Suprapubic skin (tissue), 4 donors: ENCODE results near the gene RAB33A. TPM values are rescaled to one million over a fixed set of nuclear protein-coding genes. Genes with fewer than 3 reads are reported as not detected.
"Not testable (repeated sequence)": the region's sequence is repeated elsewhere in the genome, so short reads cannot be mapped to it uniquely, and the experiment has no call there.

ENCODE experiments used
- DNase-seq, 2 donors: peaks; one replicate each; pipeline ENCODE4 v3.0.0-alpha.2; 2019; ENCODE audit warnings: low spot score in 2 of 2
- H3K27ac ChIP-seq: fragments of 200-600 bp; sonication (generic); one replicate; pipeline ENCODE4 v1.5.1; 2019
- H3K27me3 ChIP-seq: fragments of 200-600 bp; sonication (generic); one replicate; pipeline ENCODE4 v1.5.1; 2019
- H3K36me3 ChIP-seq: fragments of 200-600 bp; sonication (generic); one replicate; pipeline ENCODE4 v1.5.1; 2019
- H3K4me1 ChIP-seq: fragments of 200-600 bp; sonication (generic); one replicate; pipeline ENCODE4 v1.5.1; 2019
- H3K4me3 ChIP-seq: fragments of 200-600 bp; sonication (generic); one replicate; pipeline ENCODE4 v1.5.1; 2019; ENCODE audit warnings: mild to moderate bottlenecking
- H3K9me3 ChIP-seq: fragments of 200-600 bp; sonication (generic); one replicate; pipeline ENCODE4 v1.5.1; 2019
- CTCF ChIP-seq, 2 donors: fragments of 200-600 bp in 1 of 2; fragments of 450-650 bp in 1 of 2; sonication (generic) in 1 of 2; IDR thresholded peaks; one replicate each; pipeline ENCODE4 v1.5.1; 2016 to 2019; ENCODE audit warnings: antibody characterized with exemption in 2 of 2, mild to moderate bottlenecking in 1 of 2, moderate library complexity in 1 of 2
- EP300 ChIP-seq: sonication (generic); formaldehyde crosslinking; IDR thresholded peaks from one replicate; pipeline ENCODE4 v1.6.1; 2017; ENCODE audit warnings: antibody characterized with exemption
- POLR2A ChIP-seq, 2 donors: fragments of 450-650 bp; IDR thresholded peaks; one replicate each; pipeline ENCODE4 v1.6.1; 2017; ENCODE audit warnings: antibody characterized with exemption in 2 of 2, mild to moderate bottlenecking in 2 of 2, moderate library complexity in 2 of 2
- POLR2AphosphoS5 ChIP-seq, 3 donors: sonication (generic); formaldehyde crosslinking; IDR thresholded peaks; one replicate each; pipeline ENCODE4 v1.6.1; 2017; ENCODE audit warnings: antibody characterized with exemption in 3 of 3
- WGBS: methylation state at CpG from one replicate; pipeline ENCODE4 v1.1.5; 2018; 5-methylcytosine and 5-hydroxymethylcytosine counted together
- total RNA-seq, 4 donors: library from RNA; depleted of rRNA; stranded (reverse); fragments of >200 nt; gene quantifications; one replicate each; pipeline ENCODE4 v1.1.0, GENCODE V29; 2016

RAB33A gene
- total RNA-seq, 4 donors from 2014 or later: not detected

- no peaks in the 10 kb centered on the region for H3K9me3 ChIP-seq
- no peaks in the 10 kb centered on the region for H3K27me3 ChIP-seq
- no peak for DNase-seq
- no peak overlapping the region for H3K27ac ChIP-seq
- TF ChIP-seq CTCF (IDR thresholded peaks at IDR 0.05) (no peak), POLR2AphosphoS5 (IDR thresholded peaks at IDR 0.05) (no peak), EP300 (no peak), POLR2A (IDR thresholded peaks at IDR 0.05) (no peak)
- H3K4me1 ChIP-seq: no peaks in the 10 kb centered on the region
- H3K36me3 ChIP-seq: no peaks in the 10 kb centered on the region
- 91% methylated on average over 2 of the region's 2 CpGs for WGBS
- H3K4me3 ChIP-seq: no peak overlapping the region
These were observed 57.1 kb downstream of the RAB33A start for GRCh38 chrX:130228871-130229270.

DNA sequence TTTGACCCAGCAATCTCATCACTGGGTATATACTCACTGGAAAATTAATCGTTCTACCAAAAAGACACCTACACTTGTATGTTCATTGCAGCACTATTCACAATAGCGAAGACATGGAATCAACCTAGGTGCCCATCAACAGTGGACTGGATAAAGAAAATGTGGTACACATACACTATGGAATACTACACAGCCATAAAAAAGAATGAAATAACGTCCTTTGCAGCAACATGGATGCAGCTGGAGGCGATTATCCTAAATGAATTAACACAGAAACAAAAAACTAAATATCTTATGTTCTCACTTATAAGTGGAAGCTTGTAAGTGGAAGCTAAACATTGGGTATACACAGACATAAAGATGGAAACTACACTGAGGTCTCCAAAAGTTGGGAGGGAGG, 59.4 kb downstream of the RAB33A start:
- H3K9me3 ChIP-seq, H3K36me3 ChIP-seq, H3K4me3 ChIP-seq, H3K27me3 ChIP-seq, DNase-seq, H3K27ac ChIP-seq, H3K4me1 ChIP-seq: not testable (repeated sequence)
- 86% methylated on average over 4 of the region's 4 CpGs for WGBS

Other genes starting within 250 kb of the RAB33A start
- gene BCORL1, start 189.3 kb upstream of the RAB33A start, total RNA-seq: 10 to 100 TPM in 1 of 4 donors, 1 to 10 TPM in 3; 5.9 to 11.0 (median 7.9) TPM
- 10 to 100 TPM; 17.3 to 26.3 (median 21.6) TPM for gene ELF4, start 61.5 kb upstream of the RAB33A start, total RNA-seq
- 10 to 100 TPM in 1 of 4 donors, 1 to 10 TPM in 3; 7.6 to 11.9 (median 9.3) TPM for gene AIFM1, start 6.1 kb upstream of the RAB33A start, total RNA-seq
- gene ZNF280C, start 96.9 kb downstream of the RAB33A start, total RNA-seq: 1 to 10 TPM; 4.5 to 7.2 (median 6.1) TPM
- 10 to 100 TPM; 11.1 to 45.8 (median 15.7) TPM for gene SLC25A14, start 168.0 kb downstream of the RAB33A start, total RNA-seq
- not detected for gene GPR119, start 213.7 kb downstream of the RAB33A start, total RNA-seq
- gene RBMX2, start 230.0 kb downstream of the RAB33A start, total RNA-seq: 10 to 100 TPM; 11.3 to 22.5 (median 15.9) TPM